ENCODE measurements around the gene FLNC.

The FLNC gene

DNA sequence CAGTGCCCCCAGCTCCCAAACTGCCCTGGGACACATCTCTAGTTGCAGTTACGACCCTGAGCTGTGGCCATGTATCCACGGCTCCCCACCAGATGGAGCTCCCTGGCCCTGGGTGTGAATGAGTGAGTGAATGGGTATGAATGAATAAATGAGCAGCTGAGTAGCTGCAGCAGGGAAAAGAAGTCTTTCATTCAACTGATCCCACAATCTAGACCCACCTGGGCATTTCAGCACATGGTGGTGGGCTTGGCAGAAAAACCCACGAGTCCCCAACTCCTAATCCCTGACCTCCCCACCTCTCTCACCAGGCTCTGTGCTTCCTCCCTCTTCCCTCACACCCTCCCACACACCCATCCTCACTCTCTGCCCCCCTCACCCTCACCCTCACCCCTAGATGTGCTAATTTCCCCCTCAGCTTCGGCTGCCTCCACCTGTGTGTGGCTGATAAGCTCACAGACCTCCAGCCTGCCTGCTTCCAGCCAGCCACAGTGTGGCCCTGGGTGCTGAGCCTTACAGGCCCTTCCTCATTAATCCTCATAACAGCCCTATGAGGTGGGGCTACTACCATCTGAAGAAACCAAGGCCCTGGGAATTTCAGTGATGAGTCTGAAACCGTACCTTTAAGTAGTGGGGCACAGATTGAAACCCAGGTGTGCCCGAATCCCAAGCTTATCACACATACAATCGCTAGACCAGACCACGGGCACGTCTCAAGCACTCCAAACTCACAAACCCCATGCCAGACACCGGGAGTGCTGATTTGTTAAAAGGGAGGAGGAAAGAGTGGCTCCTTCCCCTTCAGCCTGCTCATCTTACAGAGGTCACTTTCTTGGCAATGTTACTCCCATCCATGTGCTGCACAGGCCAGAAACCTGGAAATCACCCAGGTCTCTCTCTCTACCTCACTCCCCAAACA lies 30.2 kb downstream of the FLNC start:
- no peak for DNase-seq (ENCODE audit: insufficient read length)
- TF ChIP-seq TAF1 (IDR thresholded peaks at IDR 0.05; ENCODE audit: borderline replicate concordance, low read depth, low read length), result no peak
- no peak for TF ChIP-seq POLR2AphosphoS5 (IDR thresholded peaks at IDR 0.05; ENCODE audit: low read depth, low read length)
- no peak for FAIRE-seq

DNA sequence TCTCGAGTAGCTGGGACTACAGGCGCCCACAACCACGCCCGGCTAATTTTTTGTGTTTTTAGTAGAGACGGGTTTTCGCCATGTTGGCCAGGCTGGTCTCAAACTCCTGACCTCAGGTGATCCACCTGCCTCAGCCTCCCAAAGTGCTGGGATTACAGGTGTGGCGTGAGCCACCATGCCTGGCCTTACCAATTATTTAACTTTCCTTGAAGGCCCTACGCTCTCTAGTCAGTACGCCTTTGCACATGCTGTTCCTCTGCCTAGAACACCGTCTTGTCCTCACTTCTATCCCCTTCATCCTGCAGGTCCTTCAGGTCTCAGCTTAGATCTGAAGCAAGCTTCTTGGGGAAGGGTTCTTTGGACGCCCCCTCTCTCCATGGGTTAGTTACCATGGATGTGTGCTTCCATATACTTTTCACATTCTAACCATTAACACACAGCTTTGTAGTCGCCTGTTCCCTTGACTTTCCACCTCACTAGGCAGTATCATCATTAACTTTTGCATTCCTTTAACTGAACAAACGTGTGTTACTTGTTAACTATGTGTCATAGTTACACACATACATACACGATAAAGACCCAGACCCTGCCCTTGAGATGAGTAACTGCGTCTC lies 31.9 kb downstream of the FLNC start:
- no peak for FAIRE-seq
- TF ChIP-seq POLR2A (IDR thresholded peaks at IDR 0.05; ENCODE audit: low read depth, low read length) (no peak), TAF1 (IDR thresholded peaks at IDR 0.05; ENCODE audit: borderline replicate concordance, low read depth, low read length) (no peak), POLR2AphosphoS5 (IDR thresholded peaks at IDR 0.05; ENCODE audit: low read depth, low read length) (no peak)

DNA sequence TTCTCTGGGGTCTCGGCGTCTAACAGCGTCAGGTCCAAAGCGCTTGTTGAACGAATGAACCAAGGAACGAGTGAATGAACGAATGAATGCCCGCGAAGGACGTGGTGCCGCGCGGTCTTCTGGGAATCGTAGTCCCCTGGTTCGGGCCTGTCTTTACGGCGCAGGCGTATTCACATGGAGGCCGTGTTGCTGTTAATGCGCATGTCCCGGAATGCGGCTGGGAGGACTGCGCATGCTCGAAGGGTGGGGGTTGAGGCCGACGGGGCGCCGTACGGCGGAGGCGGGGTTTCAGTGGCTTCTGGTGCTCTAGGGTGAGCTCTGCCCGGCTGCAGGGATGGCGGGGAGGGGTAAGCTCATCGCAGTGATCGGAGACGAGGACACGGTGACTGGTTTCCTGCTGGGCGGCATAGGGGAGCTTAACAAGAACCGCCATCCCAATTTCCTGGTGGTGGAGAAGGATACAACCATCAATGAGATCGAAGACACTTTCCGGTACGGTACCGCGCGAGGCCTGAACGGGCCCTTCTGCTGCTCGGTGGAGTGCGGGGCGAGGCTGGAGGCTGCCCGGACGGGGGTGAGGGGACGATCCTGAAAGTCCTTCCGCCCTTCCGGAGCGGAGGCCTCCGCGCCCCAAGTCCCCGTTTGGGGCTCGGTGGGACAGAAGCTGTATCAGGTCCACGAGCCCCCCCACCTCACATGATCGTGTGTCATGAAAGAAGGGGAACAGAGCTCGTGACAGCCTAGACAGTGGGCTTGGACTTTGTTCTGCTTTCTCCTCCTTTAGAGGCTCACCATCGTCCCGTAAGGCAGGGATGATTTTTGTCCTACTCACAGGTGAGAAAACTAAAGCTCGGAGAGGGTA lies 32.6 kb downstream of the FLNC start, which contains the start of gene ATP6V1F:
Gene ATP6V1F, plus strand, starts transcription at position 286 of the 862 bp plus-strand sequence. Its CDS starts 49 bp downstream, at position 335.
- DNase-seq (ENCODE audit: insufficient read length) (peak; percentile 98), FAIRE-seq (peak; percentile 99)
- peak; percentile 68; the same call in 1 of the 2 replicates for TF ChIP-seq TAF1 (IDR thresholded peaks at IDR 0.05; ENCODE audit: borderline replicate concordance, low read depth, low read length)
- peak; percentile 63 for TF ChIP-seq POLR2AphosphoS5 (IDR thresholded peaks at IDR 0.05; ENCODE audit: low read depth, low read length)
- peak; percentile 73 for TF ChIP-seq POLR2A (IDR thresholded peaks at IDR 0.05; ENCODE audit: low read depth, low read length)

More for the DNA sequence above, 31.9 kb downstream of the FLNC start:
- DNase-seq (ENCODE audit: insufficient read length), result no peak

DNA sequence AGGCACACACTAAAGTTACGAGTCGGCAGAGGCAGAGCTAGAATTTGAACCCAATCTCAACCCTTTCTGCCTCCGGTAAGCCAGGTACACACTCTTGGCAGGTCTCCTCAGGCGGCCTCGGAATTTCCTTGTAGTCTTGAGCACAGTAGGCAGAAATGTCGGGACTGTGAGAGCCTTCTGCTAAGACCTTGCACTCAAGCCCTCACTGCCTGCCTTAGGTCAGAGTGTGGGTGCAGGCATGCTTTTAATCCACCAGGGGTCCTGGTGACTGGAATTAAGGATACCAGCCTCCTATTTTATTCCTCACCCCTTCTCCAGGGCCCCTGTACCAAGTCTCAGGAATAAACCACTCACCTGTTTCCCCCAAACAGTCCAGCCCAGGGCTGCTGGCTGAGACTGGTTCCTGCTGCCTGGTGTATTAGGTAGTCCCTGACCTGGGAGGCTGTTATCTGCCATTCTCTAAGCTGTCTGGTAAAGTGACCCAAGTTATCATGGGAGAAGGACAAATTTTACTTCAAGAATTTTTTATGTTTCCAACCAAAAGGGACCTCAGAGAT lies 33.3 kb downstream of the FLNC start:
- no peak for TF ChIP-seq POLR2A (IDR thresholded peaks at IDR 0.05; ENCODE audit: low read depth, low read length)
- TF ChIP-seq POLR2AphosphoS5 (IDR thresholded peaks at IDR 0.05; ENCODE audit: low read depth, low read length), result no peak
- TF ChIP-seq TAF1 (IDR thresholded peaks at IDR 0.05; ENCODE audit: borderline replicate concordance, low read depth, low read length), result no peak
- DNase-seq (ENCODE audit: insufficient read length), result no peak
- FAIRE-seq, result no peak

DNA sequence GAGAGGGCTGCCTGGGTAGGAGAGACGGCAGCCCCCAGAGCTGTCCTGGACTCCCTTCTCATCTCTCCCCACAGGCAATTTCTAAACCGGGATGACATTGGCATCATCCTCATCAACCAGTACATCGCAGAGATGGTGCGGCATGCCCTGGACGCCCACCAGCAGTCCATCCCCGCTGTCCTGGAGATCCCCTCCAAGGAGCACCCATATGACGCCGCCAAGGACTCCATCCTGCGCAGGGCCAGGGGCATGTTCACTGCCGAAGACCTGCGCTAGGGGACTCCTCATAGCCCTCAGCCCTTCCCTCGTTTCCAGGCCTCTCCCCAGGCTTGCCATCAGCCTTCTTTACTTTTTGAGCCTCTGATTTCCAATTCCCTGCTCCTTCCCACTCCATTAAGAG lies 35.1 kb downstream of the FLNC start:
- DNase-seq (ENCODE audit: insufficient read length) (no peak), FAIRE-seq (no peak)
- TF ChIP-seq TAF1 (IDR thresholded peaks at IDR 0.05; ENCODE audit: borderline replicate concordance, low read depth, low read length) (no peak), POLR2AphosphoS5 (IDR thresholded peaks at IDR 0.05; ENCODE audit: low read depth, low read length) (no peak), POLR2A (IDR thresholded peaks at IDR 0.05; ENCODE audit: low read depth, low read length) (no peak)

DNA sequence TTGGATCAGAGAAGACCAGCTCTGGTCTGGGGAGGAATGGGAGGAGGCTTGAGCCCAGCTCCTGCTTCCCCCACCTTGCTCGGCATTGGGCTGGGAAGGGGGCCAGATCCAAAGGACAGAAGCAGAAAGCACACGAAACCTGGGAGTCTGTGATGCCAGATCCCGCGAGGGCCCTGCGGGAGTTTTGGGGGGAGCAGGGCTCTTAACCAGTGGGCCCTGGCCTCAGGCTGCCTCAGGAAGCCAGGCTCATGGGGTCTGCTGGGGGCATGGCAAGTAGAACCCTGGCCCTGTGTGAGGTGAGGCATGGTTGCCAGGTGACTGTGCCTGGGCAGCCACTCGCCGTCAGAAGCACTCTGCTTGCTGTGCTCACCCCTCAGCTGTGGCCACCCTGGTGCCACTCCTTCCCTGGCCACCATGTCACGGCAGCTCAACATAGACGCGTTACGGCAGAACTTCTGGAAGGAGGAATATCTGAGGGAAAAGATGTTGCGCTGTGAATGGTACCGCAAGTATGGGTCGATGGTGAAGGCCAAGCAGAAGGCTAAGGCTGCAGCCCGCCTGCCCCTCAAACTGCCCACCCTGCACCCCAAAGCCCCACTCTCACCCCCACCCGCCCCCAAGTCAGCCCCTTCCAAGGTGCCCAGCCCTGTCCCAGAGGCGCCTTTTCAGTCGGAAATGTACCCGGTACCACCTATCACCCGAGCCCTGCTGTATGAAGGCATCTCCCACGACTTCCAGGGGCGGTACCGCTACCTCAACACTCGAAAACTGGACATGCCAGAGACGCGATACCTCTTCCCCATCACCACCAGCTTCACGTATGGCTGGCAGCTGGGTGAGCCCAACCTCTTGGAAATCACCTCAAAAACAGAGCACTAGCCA lies 36.0 kb downstream of the FLNC start:
- TF ChIP-seq TAF1 (IDR thresholded peaks at IDR 0.05; ENCODE audit: borderline replicate concordance, low read depth, low read length) (no peak), POLR2A (IDR thresholded peaks at IDR 0.05; ENCODE audit: low read depth, low read length) (no peak), POLR2AphosphoS5 (IDR thresholded peaks at IDR 0.05; ENCODE audit: low read depth, low read length) (no peak)
- DNase-seq (ENCODE audit: insufficient read length) (no peak), FAIRE-seq (no peak)

DNA sequence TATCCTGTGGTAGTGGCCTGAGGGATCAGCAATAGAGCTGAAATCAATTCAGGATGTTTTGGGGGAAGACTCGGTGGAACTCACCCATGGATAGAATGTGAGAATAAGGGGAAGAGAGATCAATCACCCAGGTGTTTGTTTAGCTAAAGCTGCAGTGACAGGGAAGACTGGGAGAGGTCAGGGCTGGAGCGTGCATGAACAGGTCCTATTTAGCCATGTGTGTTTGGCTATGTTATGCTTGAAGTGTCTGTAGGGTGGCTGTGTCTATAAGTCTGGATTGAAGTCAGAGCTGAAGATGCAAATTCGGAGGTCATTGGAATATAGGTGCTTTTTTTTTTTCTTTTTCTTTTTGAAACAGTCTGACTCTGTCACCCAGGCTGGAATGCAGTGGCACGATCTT lies 37.0 kb downstream of the FLNC start:
- TF ChIP-seq POLR2A (IDR thresholded peaks at IDR 0.05; ENCODE audit: low read depth, low read length) (no peak), TAF1 (IDR thresholded peaks at IDR 0.05; ENCODE audit: borderline replicate concordance, low read depth, low read length) (no peak), POLR2AphosphoS5 (IDR thresholded peaks at IDR 0.05; ENCODE audit: low read depth, low read length) (no peak)
- FAIRE-seq (no peak), DNase-seq (ENCODE audit: insufficient read length) (no peak)

DNA sequence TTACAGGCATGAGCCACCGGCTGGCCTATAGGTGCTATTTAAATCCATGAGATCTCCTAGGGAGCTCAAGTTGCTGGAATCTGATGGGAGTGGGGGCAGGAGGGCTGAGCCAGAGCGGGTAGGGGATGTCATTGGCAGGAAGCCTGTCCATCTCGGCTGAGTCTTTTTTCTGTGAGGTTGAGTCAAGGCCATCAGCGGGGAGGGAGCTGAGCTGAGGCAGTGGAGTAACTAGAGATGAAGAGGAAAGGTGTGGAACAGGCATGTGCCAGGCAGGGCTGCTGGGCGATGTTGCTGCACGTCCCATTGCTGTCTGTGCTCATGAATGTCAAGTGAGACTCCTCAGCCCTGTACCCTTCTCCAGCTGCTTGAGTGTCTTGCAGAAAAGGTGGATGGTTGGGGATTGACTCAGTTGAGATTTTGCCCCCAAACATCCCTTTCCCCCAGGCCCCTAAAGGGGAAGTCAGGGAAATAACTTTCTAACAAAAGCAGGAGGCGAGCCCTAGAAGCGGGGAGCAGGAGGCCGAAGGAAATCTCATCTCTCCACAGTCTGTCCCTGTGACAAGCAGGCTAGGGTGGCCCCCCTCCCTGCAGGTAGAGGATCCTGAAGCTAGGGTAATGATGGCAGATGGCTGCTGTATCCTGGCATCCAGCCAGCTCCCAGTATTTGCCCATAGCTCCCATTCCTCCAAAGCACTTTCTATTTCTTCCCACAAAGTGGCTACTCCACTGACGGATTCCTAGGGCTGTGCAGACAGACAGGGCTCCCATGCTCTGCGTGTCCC lies 37.8 kb downstream of the FLNC start:
- DNase-seq (ENCODE audit: insufficient read length), result no peak
- TF ChIP-seq POLR2A (IDR thresholded peaks at IDR 0.05; ENCODE audit: low read depth, low read length), result no peak
- TF ChIP-seq POLR2AphosphoS5 (IDR thresholded peaks at IDR 0.05; ENCODE audit: low read depth, low read length), result no peak
- no peak for TF ChIP-seq TAF1 (IDR thresholded peaks at IDR 0.05; ENCODE audit: borderline replicate concordance, low read depth, low read length)
- FAIRE-seq, result no peak

DNA sequence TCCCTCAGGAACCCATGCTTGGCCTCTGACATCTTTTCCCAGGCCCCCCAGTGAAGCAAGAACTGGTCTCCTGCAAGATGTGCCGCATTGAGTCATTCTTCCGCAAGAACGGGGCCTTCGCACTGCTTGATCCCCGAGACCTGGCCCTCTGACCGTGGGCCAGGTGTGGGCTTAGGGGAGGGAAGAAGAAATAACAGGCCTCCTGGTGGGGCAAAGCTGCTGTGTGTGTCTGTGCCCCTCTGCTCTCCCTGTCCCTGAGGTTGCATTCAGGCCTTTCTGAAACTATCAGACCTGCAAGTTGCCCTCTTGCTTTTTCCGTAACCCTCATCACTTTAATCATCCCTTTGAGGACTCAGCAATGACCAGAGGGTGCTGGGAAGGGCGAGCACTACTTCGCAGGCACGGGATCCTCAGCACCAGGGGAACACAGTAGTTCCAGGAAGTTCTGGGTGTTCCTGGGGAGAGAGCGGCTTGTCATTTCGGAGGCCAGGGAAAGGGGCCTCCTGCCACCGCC lies 38.5 kb downstream of the FLNC start:
- DNase-seq (ENCODE audit: insufficient read length) (no peak), FAIRE-seq (no peak)
- TF ChIP-seq TAF1 (IDR thresholded peaks at IDR 0.05; ENCODE audit: borderline replicate concordance, low read depth, low read length), result no peak
- TF ChIP-seq POLR2AphosphoS5 (IDR thresholded peaks at IDR 0.05; ENCODE audit: low read depth, low read length), result no peak
